WTC11 (cell line): ENCODE measurements around the gene TRPM4.

Experiments used
- ARID4B ChIP-seq: sonication (generic); formaldehyde crosslinking; IDR thresholded peaks from 2 replicates; pipeline ENCODE4 v1.8.0; 2023; ENCODE audit warnings: missing genetic modification reagents, mild to moderate bottlenecking, borderline replicate concordance
- NR2C2 ChIP-seq: sonication (generic); formaldehyde crosslinking; IDR thresholded peaks from 2 replicates; pipeline ENCODE4 v1.8.0; 2022; ENCODE audit warnings: mild to moderate bottlenecking, missing genetic modification reagents
- USF2 ChIP-seq: sonication (generic); formaldehyde crosslinking; IDR thresholded peaks from 2 replicates; pipeline ENCODE4 v1.8.1; 2023; ENCODE audit warnings: mild to moderate bottlenecking, missing genetic modification reagents, moderate library complexity
- TF ChIP-seq, protein P1 (sequence below): sonication (generic); formaldehyde crosslinking; IDR thresholded peaks from 2 replicates; pipeline ENCODE4 v1.8.1; 2023; ENCODE audit warnings: mild to moderate bottlenecking, missing genetic modification reagents, moderate library complexity

DNA sequence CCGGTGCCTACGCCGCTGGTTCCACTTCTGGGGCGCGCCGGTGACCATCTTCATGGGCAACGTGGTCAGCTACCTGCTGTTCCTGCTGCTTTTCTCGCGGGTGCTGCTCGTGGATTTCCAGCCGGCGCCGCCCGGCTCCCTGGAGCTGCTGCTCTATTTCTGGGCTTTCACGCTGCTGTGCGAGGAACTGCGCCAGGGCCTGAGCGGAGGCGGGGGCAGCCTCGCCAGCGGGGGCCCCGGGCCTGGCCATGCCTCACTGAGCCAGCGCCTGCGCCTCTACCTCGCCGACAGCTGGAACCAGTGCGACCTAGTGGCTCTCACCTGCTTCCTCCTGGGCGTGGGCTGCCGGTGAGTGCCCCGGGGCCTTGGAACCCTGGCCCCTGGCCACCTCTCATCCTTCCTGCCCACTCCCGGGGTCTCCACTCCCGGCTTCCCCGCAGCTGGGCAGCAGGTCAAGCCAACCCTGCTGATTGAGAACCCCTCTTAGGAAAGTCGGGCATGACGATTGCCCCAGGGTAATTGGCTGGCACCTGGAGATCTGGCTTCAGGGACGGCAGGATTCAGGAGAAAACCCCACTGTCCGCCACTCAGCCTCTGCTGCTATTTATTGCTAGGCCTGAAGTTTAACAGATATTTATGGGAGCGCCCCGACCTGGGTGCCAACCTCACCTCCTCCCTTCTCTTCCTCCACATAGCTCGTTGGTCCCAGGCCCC lies 39.1 kb downstream of the TRPM4 start:
- TF ChIP-seq ARID4B (CRISPR knock-in tag) (no peak), USF2 (CRISPR knock-in tag) (no peak), NR2C2 (CRISPR knock-in tag) (no peak)
- TF ChIP-seq, protein P1, sequence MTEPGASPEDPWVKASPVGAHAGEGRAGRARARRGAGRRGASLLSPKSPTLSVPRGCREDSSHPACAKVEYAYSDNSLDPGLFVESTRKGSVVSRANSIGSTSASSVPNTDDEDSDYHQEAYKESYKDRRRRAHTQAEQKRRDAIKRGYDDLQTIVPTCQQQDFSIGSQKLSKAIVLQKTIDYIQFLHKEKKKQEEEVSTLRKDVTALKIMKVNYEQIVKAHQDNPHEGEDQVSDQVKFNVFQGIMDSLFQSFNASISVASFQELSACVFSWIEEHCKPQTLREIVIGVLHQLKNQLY (CRISPR knock-in tag) = no peak
